DOHH2 (cell line): ENCODE results near the gene TRIM38.

ENCODE experiments used
- EZH2phosphoT487 ChIP-seq: fragments of 200-600 bp; sonication (generic); IDR thresholded peaks from 2 replicates; pipeline ENCODE4 v1.6.1; 2017; ENCODE audit warnings: borderline replicate concordance, mild to moderate bottlenecking, antibody characterized with exemption, low read length, moderate library complexity, mixed read lengths
- TF ChIP-seq, protein P1 (sequence below): fragments of 200-600 bp; sonication (generic); IDR thresholded peaks from one replicate; pipeline ENCODE4 v1.5.1; 2014; ENCODE audit warnings: antibody characterized with exemption, mild to moderate bottlenecking, low read depth, low read length; ENCODE audit not compliant: poor library complexity, severe bottlenecking

DNA sequence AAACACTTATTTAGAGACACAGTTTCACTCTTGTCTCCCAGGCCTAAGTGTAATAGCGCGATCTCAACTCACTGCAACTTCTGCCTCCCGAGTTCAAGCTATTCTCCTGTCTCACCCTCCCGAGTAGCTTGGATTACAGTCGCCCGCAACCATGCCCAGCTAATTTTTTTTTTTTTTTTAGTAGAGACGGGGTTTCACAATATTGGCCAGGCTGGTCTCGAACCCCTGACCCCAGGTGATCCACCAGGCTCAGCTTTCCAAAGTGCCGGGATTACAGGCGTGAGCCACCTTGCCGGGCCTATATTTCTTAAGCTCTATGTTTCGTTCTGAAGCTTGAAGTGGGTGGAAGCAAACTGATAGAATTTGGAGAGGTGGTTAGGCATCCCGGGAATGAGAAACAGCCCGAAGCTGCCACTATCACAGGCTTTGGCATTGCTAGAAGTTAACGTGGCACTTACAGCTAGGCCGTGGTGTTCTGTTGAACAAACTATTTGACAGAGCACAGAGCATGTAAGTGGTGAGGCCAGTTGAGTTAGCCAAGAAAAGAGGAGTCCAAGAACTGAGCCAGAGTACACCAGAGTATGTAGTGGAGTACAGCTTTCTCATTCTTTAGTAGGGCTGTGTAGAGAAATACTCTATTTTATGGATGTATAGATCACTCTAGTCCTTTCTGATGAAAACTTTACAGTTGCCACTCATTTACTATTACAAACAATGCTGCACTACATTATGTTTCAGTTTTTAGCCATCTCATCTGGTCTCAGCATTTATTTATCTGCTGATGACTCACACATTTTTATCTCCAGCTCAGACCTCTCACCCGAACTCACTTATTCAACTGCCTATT lies 62.7 kb downstream of the TRIM38 start:
- TF ChIP-seq, protein P1, sequence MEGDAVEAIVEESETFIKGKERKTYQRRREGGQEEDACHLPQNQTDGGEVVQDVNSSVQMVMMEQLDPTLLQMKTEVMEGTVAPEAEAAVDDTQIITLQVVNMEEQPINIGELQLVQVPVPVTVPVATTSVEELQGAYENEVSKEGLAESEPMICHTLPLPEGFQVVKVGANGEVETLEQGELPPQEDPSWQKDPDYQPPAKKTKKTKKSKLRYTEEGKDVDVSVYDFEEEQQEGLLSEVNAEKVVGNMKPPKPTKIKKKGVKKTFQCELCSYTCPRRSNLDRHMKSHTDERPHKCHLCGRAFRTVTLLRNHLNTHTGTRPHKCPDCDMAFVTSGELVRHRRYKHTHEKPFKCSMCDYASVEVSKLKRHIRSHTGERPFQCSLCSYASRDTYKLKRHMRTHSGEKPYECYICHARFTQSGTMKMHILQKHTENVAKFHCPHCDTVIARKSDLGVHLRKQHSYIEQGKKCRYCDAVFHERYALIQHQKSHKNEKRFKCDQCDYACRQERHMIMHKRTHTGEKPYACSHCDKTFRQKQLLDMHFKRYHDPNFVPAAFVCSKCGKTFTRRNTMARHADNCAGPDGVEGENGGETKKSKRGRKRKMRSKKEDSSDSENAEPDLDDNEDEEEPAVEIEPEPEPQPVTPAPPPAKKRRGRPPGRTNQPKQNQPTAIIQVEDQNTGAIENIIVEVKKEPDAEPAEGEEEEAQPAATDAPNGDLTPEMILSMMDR, result no peak
- TF ChIP-seq EZH2phosphoT487, result no peak
